HepG2 (cell line): ENCODE data around the gene TUBB3. TPM values are rescaled to one million over a fixed set of nuclear protein-coding genes. Genes with fewer than 3 reads are reported as not detected.

Source experiments
- ATM ChIP-seq: fragments of 450-650 bp; IDR thresholded peaks from 2 replicates; pipeline ENCODE4 v1.7.1; 2017; ENCODE audit warnings: mild to moderate bottlenecking, borderline replicate concordance
- CBX1 ChIP-seq: IDR thresholded peaks from one replicate; pipeline ENCODE4 v1.6.1; 2016; ENCODE audit warnings: antibody characterized with exemption, low read depth
- ELF3 ChIP-seq: IDR thresholded peaks from 2 replicates; pipeline ENCODE4 v1.6.1; 2016; ENCODE audit warnings: missing genetic modification reagents, missing compliant biosample characterization
- MTF2 ChIP-seq: sonication (generic); formaldehyde crosslinking; IDR thresholded peaks from 2 replicates; pipeline ENCODE4 v1.5.0; 2020; ENCODE audit warnings: missing genetic modification reagents, borderline replicate concordance
- NCOA1 ChIP-seq: sonication (generic); formaldehyde crosslinking; IDR thresholded peaks from 2 replicates; pipeline ENCODE4 v1.9.0; 2021; ENCODE audit warnings: missing genetic modification reagents
- PAF1 ChIP-seq: IDR thresholded peaks from 2 replicates; pipeline ENCODE4 v1.6.1; 2016; ENCODE audit warnings: missing genetic modification reagents, missing compliant biosample characterization
- POLR2G ChIP-seq: fragments of 200-400 bp; formaldehyde crosslinking; IDR thresholded peaks from 2 replicates; pipeline ENCODE4 v1.6.1; 2018; ENCODE audit warnings: mild to moderate bottlenecking, low read depth, low read length, moderate library complexity
- SIX4 ChIP-seq: sonication (generic); formaldehyde crosslinking; IDR thresholded peaks from 2 replicates; pipeline ENCODE4 v1.4.0; 2020; ENCODE audit warnings: missing genetic modification reagents
- TFE3 ChIP-seq: IDR thresholded peaks from 2 replicates; pipeline ENCODE4 v1.6.1; 2016
- U2AF1 ChIP-seq: fragments of 200-400 bp; formaldehyde crosslinking; optimal IDR thresholded peaks from 2 replicates; pipeline ENCODE3; 2017; ENCODE audit warnings: mild to moderate bottlenecking, low read depth, low read length
- ZBTB40 ChIP-seq, 2 experiments: fragments of 450-650 bp in 1 of 2; sonication (generic) in 1 of 2; formaldehyde crosslinking in 1 of 2; IDR thresholded peaks; 2 replicates each; pipeline versions ENCODE4 v1.6.1 to v1.8.0; 2016 to 2022; ENCODE audit warnings: antibody characterized with exemption in 1 of 2, mild to moderate bottlenecking in 1 of 2, missing genetic modification reagents in 1 of 2
- ZNF441 ChIP-seq: sonication (generic); formaldehyde crosslinking; IDR thresholded peaks from 2 replicates; pipeline ENCODE4 v1.7.0; 2021; ENCODE audit warnings: missing genetic modification reagents, borderline replicate concordance
- ZNF503 ChIP-seq: sonication (generic); formaldehyde crosslinking; IDR thresholded peaks from 2 replicates; pipeline ENCODE4 v1.4.0; 2020; ENCODE audit warnings: missing genetic modification reagents
- ZNF546 ChIP-seq: sonication (generic); formaldehyde crosslinking; conservative IDR thresholded peaks from 2 replicates; pipeline ENCODE4 v1.8.1; 2023; ENCODE audit warnings: mild to moderate bottlenecking, missing genetic modification reagents
- ZNF670 ChIP-seq: sonication (generic); formaldehyde crosslinking; IDR thresholded peaks from 2 replicates; pipeline ENCODE4 v1.8.0; 2022; ENCODE audit warnings: mild to moderate bottlenecking, missing genetic modification reagents, borderline replicate concordance
- ZNF768 ChIP-seq: sonication (generic); formaldehyde crosslinking; IDR thresholded peaks from 2 replicates; pipeline ENCODE4 v1.4.0; 2020; ENCODE audit warnings: missing genetic modification reagents
- ZNF878 ChIP-seq: sonication (generic); formaldehyde crosslinking; IDR thresholded peaks from 2 replicates; pipeline ENCODE4 v1.8.1; 2023; ENCODE audit warnings: mild to moderate bottlenecking, missing genetic modification reagents, moderate library complexity
- ZSCAN30 ChIP-seq: sonication (generic); formaldehyde crosslinking; IDR thresholded peaks from 2 replicates; pipeline ENCODE4 v1.5.0; 2020; ENCODE audit warnings: mild to moderate bottlenecking, missing genetic modification reagents
- polyA plus RNA-seq, 8 experiments: library from polyadenylated mRNA; depleted of rRNA in 3 of 8; stranded (reverse) in 7 of 8; unstranded in 1 of 8; fragments of >200 nt; fragmentation: Illumina TruSeq in 4 of 8; extraction: Trizol in 4 of 8; gene quantifications; 2 replicates each; pipeline versions ENCODE4 v1.2.1 to v1.2.3, GENCODE V29; 2011 to 2016; ENCODE audit warnings: low read depth in 4 of 8, missing spikeins in 1 of 8, mixed read lengths in 1 of 8; ENCODE audit not compliant: insufficient read depth in 1 of 8
- total RNA-seq, 5 experiments: library from RNA; depleted of rRNA; stranded (reverse); fragments of >200 nt; fragmentation: Illumina TruSeq; extraction: Trizol; gene quantifications; 2 replicates each; pipeline ENCODE4 v1.2.3, GENCODE V29; 2016; ENCODE audit warnings: low read depth in 1 of 5

Gene TUBB3
- total and polyA plus RNA-seq, 2 of the 13 experiments (the other 11 are each of a cell fraction or from before 2014, with no cell fraction given) = 110 to 185 TPM

GRCh38 chr16:89917773-89918452 lies 5.2 kb upstream of the TUBB3 start (continued):
- TF ChIP-seq ZBTB40 (IDR thresholded peaks at IDR 0.05) (no peak), ZBTB40 (CRISPR knock-in tag; IDR thresholded peaks at IDR 0.05) (peak; percentile 89), POLR2G (peak; percentile 81), ZNF441 (CRISPR knock-in tag) (peak; percentile 92), NCOA1 (CRISPR knock-in tag) (no peak; the same call in 1 of the 2 replicates), TFE3 (CRISPR knock-in tag) (peak; percentile 97), ZNF768 (CRISPR knock-in tag) (peak; percentile 90), SIX4 (CRISPR knock-in tag) (peak; percentile 88), ZNF503 (CRISPR knock-in tag) (peak; percentile 97), CBX1 (peak; percentile 58), ZNF546 (CRISPR knock-in tag) (peak; percentile 91), ZNF670 (CRISPR knock-in tag) (peak; percentile 93), PAF1 (peak; percentile 70), U2AF1 (peak; percentile 90), ZSCAN30 (CRISPR knock-in tag) (no peak), ATM (no peak), ZNF878 (peak; percentile 99), MTF2 (CRISPR knock-in tag) (no peak), ELF3 (CRISPR knock-in tag) (peak; percentile 97)
